GM12891 (cell line): ENCODE results near the gene UFD1.

Source experiments
- PAX5 ChIP-seq: IDR thresholded peaks from 2 replicates; pipeline ENCODE4 v1.6.1; 2011; ENCODE audit warnings: low read length, moderate library complexity, mild to moderate bottlenecking; ENCODE audit not compliant: insufficient read depth, severe bottlenecking
- POLR2A ChIP-seq: IDR thresholded peaks from 2 replicates; pipeline ENCODE4 v1.6.1; 2011; ENCODE audit warnings: low read depth, low read length, control low read depth
- POLR2AphosphoS5 ChIP-seq: IDR thresholded peaks from 2 replicates; pipeline ENCODE4 v1.6.1; 2011; ENCODE audit warnings: low read depth, low read length, control low read depth
- POU2F2 ChIP-seq: IDR thresholded peaks from 2 replicates; pipeline ENCODE4 v1.6.1; 2011; ENCODE audit warnings: low read depth, mild to moderate bottlenecking, control low read depth, low read length, moderate library complexity
- SPI1 ChIP-seq: IDR thresholded peaks from 2 replicates; pipeline ENCODE4 v1.6.1; 2011; ENCODE audit warnings: low read depth, low read length, control low read depth
- TAF1 ChIP-seq: IDR thresholded peaks from 2 replicates; pipeline ENCODE4 v1.6.1; 2011; ENCODE audit warnings: low read depth, low read length, control low read depth

DNA sequence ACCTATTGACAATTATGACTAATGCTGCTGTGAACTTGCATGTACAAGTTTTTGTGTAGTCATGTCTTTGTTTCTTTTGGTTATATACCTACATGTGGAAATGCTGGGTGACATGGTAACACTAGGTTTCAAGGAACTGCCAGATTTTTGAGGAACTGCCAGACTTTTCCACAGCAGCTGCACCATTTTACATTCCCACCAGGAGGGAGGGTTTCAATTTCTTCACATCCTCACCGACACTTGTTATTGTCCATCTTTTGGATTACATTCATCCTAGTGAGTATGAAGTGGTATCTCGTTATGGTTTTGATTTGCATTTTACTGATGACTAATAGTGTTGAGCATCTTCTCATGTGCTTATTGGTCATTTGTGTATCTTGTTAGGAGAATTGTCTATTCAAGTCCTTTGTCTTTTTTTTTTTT lies 31.9 kb upstream of the UFD1 start:
- TF ChIP-seq POLR2AphosphoS5 (no peak), TAF1 (no peak), POLR2A (no peak), SPI1 (no peak), PAX5 (no peak), POU2F2 (no peak)
